Calu3 (cell line): ENCODE data around the gene CDK6. TPM values are rescaled to one million over a fixed set of nuclear protein-coding genes. Genes with fewer than 3 reads are reported as not detected.

ENCODE experiments used
- BruUV-seq: library from RNA; stranded (reverse); fragments of 400-500 nt; replicated peaks from 2 replicates; lab custom pipeline; 2021; lab: Mats Ljungman, UMichigan
- CTCF ChIA-PET: fragments of 300-600 bp; sonication (Branson Sonifier 250); formaldehyde crosslinking; loops from one replicate; lab custom pipeline; 2022; ENCODE audit warnings: antibody characterized with exemption; lab: Charles Lee
- DNase-seq: peaks from one replicate; pipeline ENCODE4 v3.0.0; 2022
- H3K27ac Mint-ChIP-seq: one replicate; pipeline ENCODE4 v1.8.0; 2022; ENCODE audit warnings: mixed read lengths; ENCODE audit not compliant: unreplicated experiment
- H3K27me3 Mint-ChIP-seq: one replicate; pipeline ENCODE4 v1.8.0; 2022; ENCODE audit warnings: mixed read lengths; ENCODE audit not compliant: unreplicated experiment
- H3K36me3 Mint-ChIP-seq: one replicate; pipeline ENCODE4 v1.8.0; 2022; ENCODE audit warnings: mild to moderate bottlenecking, moderate library complexity, mixed read lengths; ENCODE audit not compliant: insufficient read depth, unreplicated experiment
- H3K4me1 Mint-ChIP-seq: one replicate; pipeline ENCODE4 v1.8.0; 2022; ENCODE audit warnings: mild to moderate bottlenecking, low read depth, mixed read lengths; ENCODE audit not compliant: unreplicated experiment
- H3K4me3 Mint-ChIP-seq: one replicate; pipeline ENCODE4 v1.8.0; 2022; ENCODE audit warnings: mild to moderate bottlenecking, low read depth, moderate library complexity, mixed read lengths; ENCODE audit not compliant: unreplicated experiment
- H3K9me3 Mint-ChIP-seq: one replicate; pipeline ENCODE4 v1.8.0; 2022; ENCODE audit warnings: low read depth, mixed read lengths; ENCODE audit not compliant: unreplicated experiment
- CTCF ChIP-seq: fragments of 200-600 bp; IDR thresholded peaks from one replicate; pipeline ENCODE4 v1.8.0; 2022; ENCODE audit warnings: antibody characterized with exemption; ENCODE audit not compliant: unreplicated experiment
- intact Hi-C: fragments of 100-400 bp; cut with micrococcal nuclease; formaldehyde crosslinking; loops from one replicate; pipeline ENCODE4 v1.10.0; 2022; ENCODE audit not compliant: unreplicated experiment
- total RNA-seq: library from RNA; stranded (reverse); gene quantifications from 2 replicates; pipeline ENCODE4 v1.2.3, GENCODE V29; 2022

The CDK6 gene
- total RNA-seq, 1 experiment from 2014 or later, result 87.9 TPM

GRCh38 chr7:92731335-92732063 is 104.9 kb downstream of the CDK6 start:
- TF ChIP-seq CTCF, result no peak
- intact Hi-C loops, result no loop called here
- H3K27me3 Mint-ChIP-seq, result no peaks in the 10 kb centered on the region
- no peak for DNase-seq
- BruUV-seq, result no TSS peak
- peaks cover 2% of the 10 kb centered on the region for H3K9me3 Mint-ChIP-seq
- H3K4me3 Mint-ChIP-seq, result no peak overlapping the region
- H3K4me1 Mint-ChIP-seq, result peaks cover 25% of the 10 kb centered on the region
- CTCF ChIA-PET, result interaction anchor here (0.5 kb wide), 1 partner anchor 31 kb away, joined by 3 read pairs; no protein-coding TSS in a partner anchor
- H3K36me3 Mint-ChIP-seq, result peaks cover 9% of the 10 kb centered on the region
- no peak overlapping the region for H3K27ac Mint-ChIP-seq

- H3K4me3 Mint-ChIP-seq, result no peak overlapping the region
- H3K9me3 Mint-ChIP-seq, result peaks cover 2% of the 10 kb centered on the region
- DNase-seq, result no peak
- CTCF ChIA-PET, result interaction anchor here (0.5 kb wide), 1 partner anchor 31 kb away, joined by 3 read pairs; no protein-coding TSS in a partner anchor
- no peak overlapping the region for H3K27ac Mint-ChIP-seq
- intact Hi-C loops, result no loop called here
- H3K36me3 Mint-ChIP-seq, result peaks cover 4% of the 10 kb centered on the region
- no peaks in the 10 kb centered on the region for H3K27me3 Mint-ChIP-seq
- peaks cover 19% of the 10 kb centered on the region for H3K4me1 Mint-ChIP-seq
- BruUV-seq, result no TSS peak
- no peak for TF ChIP-seq CTCF
Observed at GRCh38 chr7:92730808-92731207, 105.6 kb downstream of the CDK6 start.

GRCh38 chr7:92729751-92730150 is 106.6 kb downstream of the CDK6 start:
- Mint-ChIP-seq H3K27ac (peak overlapping the region; percentile 69), H3K27me3 (no peaks in the 10 kb centered on the region), H3K4me3 (no peak overlapping the region), H3K4me1 (peaks cover 19% of the 10 kb centered on the region), H3K36me3 (peaks cover 10% of the 10 kb centered on the region), H3K9me3 (peaks cover 2% of the 10 kb centered on the region)
- DNase-seq, result no peak
- no TSS peak for BruUV-seq
- TF ChIP-seq CTCF, result no peak
- CTCF ChIA-PET, result no interaction called here
- intact Hi-C loops, result no loop called here

- CTCF ChIA-PET, result no interaction called here
- DNase-seq, result no peak
- no peak for TF ChIP-seq CTCF
- H3K36me3 Mint-ChIP-seq, result peaks cover 11% of the 10 kb centered on the region
- H3K9me3 Mint-ChIP-seq, result peaks cover 2% of the 10 kb centered on the region
- no TSS peak for BruUV-seq
- peaks cover 15% of the 10 kb centered on the region for H3K4me1 Mint-ChIP-seq
- intact Hi-C loops, result no loop called here
- H3K27me3 Mint-ChIP-seq, result no peaks in the 10 kb centered on the region
- H3K4me3 Mint-ChIP-seq, result no peak overlapping the region
- peak overlapping the region; percentile 69 for H3K27ac Mint-ChIP-seq
Observed at GRCh38 chr7:92729172-92729571, 107.2 kb downstream of the CDK6 start.
